A549 (cell line): ENCODE measurements around the gene BORCS6. TPM values are rescaled to one million over a fixed set of nuclear protein-coding genes. Genes with fewer than 3 reads are reported as not detected.
A peak's percentile ranks its signal among the peaks of the same experiment; 100 is the strongest.

ENCODE experiments used
- BCL3 ChIP-seq: fragments of >200 bp; sonication (Bioruptor Twin); formaldehyde crosslinking; IDR thresholded peaks from 3 replicates; pipeline ENCODE4 v1.6.1; 2016
- CEBPB ChIP-seq, 2 experiments: fragments of >200 bp in 1 of 2; sonication (Bioruptor Twin) in 1 of 2; formaldehyde crosslinking in 1 of 2; IDR thresholded peaks; 2 replicates each; pipeline ENCODE4 v1.6.1; 2012 to 2016
- CHD2 ChIP-seq: fragments of 150-350 bp; IDR thresholded peaks from 2 replicates; pipeline ENCODE4 v1.6.1; 2014; ENCODE audit warnings: low read length; ENCODE audit not compliant: partially characterized antibody
- CHD4 ChIP-seq: fragments of 200-600 bp; sonication (generic); IDR thresholded peaks from 2 replicates; pipeline ENCODE4 v1.6.1; 2016; ENCODE audit warnings: antibody characterized with exemption, mild to moderate bottlenecking, borderline replicate concordance
- CTCF ChIP-seq: fragments of >200 bp; sonication (Bioruptor Twin); formaldehyde crosslinking; IDR thresholded peaks from 3 replicates; pipeline ENCODE4 v1.5.1; 2016
- EHF ChIP-seq: fragments of 250-450 bp; sonication (Bioruptor Pico); IDR thresholded peaks from 2 replicates; pipeline ENCODE4 v1.5.0; 2020; ENCODE audit warnings: mild to moderate bottlenecking
- ELK1 ChIP-seq: fragments of 150-350 bp; IDR thresholded peaks from 2 replicates; pipeline ENCODE4 v1.6.1; 2014; ENCODE audit warnings: low read depth, mild to moderate bottlenecking, low read length
- ESRRA ChIP-seq: fragments of 150-350 bp; IDR thresholded peaks from 2 replicates; pipeline ENCODE4 v1.6.1; 2014; ENCODE audit warnings: mild to moderate bottlenecking, low read length, borderline replicate concordance
- FOSL2 ChIP-seq, 2 experiments: fragments of 450-650 bp in 1 of 2; fragments of >200 bp in 1 of 2; sonication (Bioruptor Twin) in 1 of 2; formaldehyde crosslinking; IDR thresholded peaks; 2 replicates each; pipeline versions ENCODE4 v1.5.0 to v1.6.1; 2016 to 2020; ENCODE audit warnings: mild to moderate bottlenecking in 1 of 2, moderate library complexity in 1 of 2
- GATA3 ChIP-seq: IDR thresholded peaks from 2 replicates; pipeline ENCODE4 v1.6.1; 2012; ENCODE audit warnings: borderline replicate concordance
- HEYL ChIP-seq: fragments of 250-450 bp; sonication (Bioruptor Pico); IDR thresholded peaks from 2 replicates; pipeline ENCODE4 v1.8.0; 2021; ENCODE audit warnings: mild to moderate bottlenecking, moderate library complexity
- HOXB13 ChIP-seq: fragments of 250-450 bp; sonication (Bioruptor Pico); IDR thresholded peaks from 2 replicates; pipeline ENCODE4 v1.5.0; 2020; ENCODE audit warnings: low read depth, mild to moderate bottlenecking, moderate library complexity
- HOXB5 ChIP-seq: fragments of 250-450 bp; sonication (Bioruptor Pico); IDR thresholded peaks from 2 replicates; pipeline ENCODE4 v1.5.0; 2020; ENCODE audit warnings: mild to moderate bottlenecking, moderate library complexity
- JUN ChIP-seq, 2 experiments: fragments of >200 bp; sonication (Bioruptor Twin); formaldehyde crosslinking; IDR thresholded peaks; 2 replicates in 1 of 2; 3 replicates in 1 of 2; pipeline ENCODE4 v1.6.1; 2016 to 2017
- KDM1A ChIP-seq: fragments of 200-600 bp; sonication (generic); IDR thresholded peaks from 2 replicates; pipeline ENCODE4 v1.6.1; 2016; ENCODE audit warnings: low read depth, mild to moderate bottlenecking
- NFE2L2 ChIP-seq: fragments of 150-350 bp; conservative IDR thresholded peaks from 2 replicates; pipeline ENCODE4 v1.6.1; 2014; ENCODE audit warnings: low read length
- NR3C1 ChIP-seq: fragments of >200 bp; sonication (Bioruptor Twin); formaldehyde crosslinking; IDR thresholded peaks from 3 replicates; pipeline ENCODE4 v1.6.1; 2017
- POLR2A ChIP-seq: IDR thresholded peaks from 2 replicates; pipeline ENCODE4 v1.6.1; 2012; ENCODE audit warnings: mild to moderate bottlenecking, low read length
- POLR2AphosphoS2 ChIP-seq: conservative IDR thresholded peaks from 2 replicates; pipeline ENCODE4 v1.6.1; 2012; ENCODE audit warnings: low read length, improper control_type of control experiment, inconsistent platforms
- RAD21 ChIP-seq, 2 experiments: fragments of >200 bp in 1 of 2; sonication (Bioruptor Twin) in 1 of 2; formaldehyde crosslinking in 1 of 2; IDR thresholded peaks in 1 of 2; conservative IDR thresholded peaks in 1 of 2; 2 replicates in 1 of 2; 3 replicates in 1 of 2; pipeline ENCODE4 v1.6.1; 2012 to 2018; ENCODE audit warnings: inconsistent platforms in 1 of 2
- REST ChIP-seq: fragments of 200-600 bp; sonication (generic); IDR thresholded peaks from 2 replicates; pipeline ENCODE4 v1.6.1; 2016; ENCODE audit warnings: antibody characterized with exemption, mild to moderate bottlenecking, moderate library complexity
- SMC3 ChIP-seq: fragments of >200 bp; sonication (Bioruptor Twin); formaldehyde crosslinking; IDR thresholded peaks from 3 replicates; pipeline ENCODE4 v1.6.1; 2018; ENCODE audit warnings: inconsistent platforms
- SREBF2 ChIP-seq: fragments of 450-650 bp; IDR thresholded peaks from 2 replicates; pipeline ENCODE4 v1.6.1; 2014; ENCODE audit warnings: mild to moderate bottlenecking, moderate library complexity
- TFCP2L1 ChIP-seq: fragments of 250-450 bp; sonication (Bioruptor Pico); IDR thresholded peaks from 2 replicates; pipeline ENCODE4 v1.5.0; 2021; ENCODE audit warnings: mild to moderate bottlenecking
- polyA plus RNA-seq, 4 experiments: library from polyadenylated mRNA; depleted of rRNA in 3 of 4; stranded (reverse); fragments of >200 nt; fragmentation: RNase III in 1 of 4; extraction: RNeasy Plus Mini Kit Qiagen cat#74134 plus additional on column Dnase treatment in 1 of 4; gene quantifications; 2 replicates in 3 of 4; 3 replicates in 1 of 4; pipeline ENCODE4 v1.2.3, GENCODE V29; 2011 to 2017

The BORCS6 gene
- polyA plus RNA-seq, 2 of the 4 experiments (the other 2 are of a cell fraction): 3.0 to 6.6 TPM

GRCh38 chr17:8158267-8159031 lies 31.5 kb downstream of the BORCS6 start (continued):
- TF ChIP-seq BCL3 (no peak), HEYL (CRISPR knock-in tag) (no peak), CEBPB (IDR thresholded peaks at IDR 0.05) (no peak), EHF (no peak), NFE2L2 (no peak), RAD21 (conservative IDR thresholded peaks at IDR 0.05 in 1 of 2, IDR thresholded peaks at IDR 0.05 in 1 of 2) (peak; percentile 80), GATA3 (no peak), ESRRA (peak; percentile 98), HOXB13 (CRISPR knock-in tag) (no peak), ELK1 (no peak), CHD4 (peak; percentile 92), TFCP2L1 (CRISPR knock-in tag) (no peak), FOSL2 (IDR thresholded peaks at IDR 0.05) (no peak), FOSL2 (CRISPR knock-in tag; IDR thresholded peaks at IDR 0.05) (no peak), NR3C1 (no peak), SREBF2 (no peak), HOXB5 (CRISPR knock-in tag) (0 out of 2 replicates have a peak, but pooled peaks have one; percentile 48), JUN (IDR thresholded peaks at IDR 0.05) (no peak), REST (no peak), CTCF (peak; percentile 92), POLR2A (no peak), SMC3 (peak; percentile 89), KDM1A (peak; percentile 71; the same call in 1 of the 2 replicates), POLR2AphosphoS2 (0 out of 2 replicates have a peak, but pooled peaks have one; percentile 30), CHD2 (peak; percentile 13)
